Astrocyte (in vitro differentiated cells and primary cell): Measurements from ENCODE around the gene S100PBP.

ENCODE experiments used
- EZH2 ChIP-seq: IDR thresholded peaks from 2 replicates; pipeline ENCODE4 v1.6.1; 2012; ENCODE audit warnings: mild to moderate bottlenecking, low read length, inconsistent platforms; ENCODE audit not compliant: insufficient read depth
- TF ChIP-seq, protein P1 (sequence below): IDR thresholded peaks from 2 replicates; pipeline ENCODE4 v1.5.1; 2011; ENCODE audit warnings: low read depth, mild to moderate bottlenecking, inconsistent platforms, low read length, moderate library complexity; ENCODE audit not compliant: insufficient read depth

GRCh38 chr1:32907435-32907834, 90.0 kb downstream of the S100PBP start:
- TF ChIP-seq, protein P1, sequence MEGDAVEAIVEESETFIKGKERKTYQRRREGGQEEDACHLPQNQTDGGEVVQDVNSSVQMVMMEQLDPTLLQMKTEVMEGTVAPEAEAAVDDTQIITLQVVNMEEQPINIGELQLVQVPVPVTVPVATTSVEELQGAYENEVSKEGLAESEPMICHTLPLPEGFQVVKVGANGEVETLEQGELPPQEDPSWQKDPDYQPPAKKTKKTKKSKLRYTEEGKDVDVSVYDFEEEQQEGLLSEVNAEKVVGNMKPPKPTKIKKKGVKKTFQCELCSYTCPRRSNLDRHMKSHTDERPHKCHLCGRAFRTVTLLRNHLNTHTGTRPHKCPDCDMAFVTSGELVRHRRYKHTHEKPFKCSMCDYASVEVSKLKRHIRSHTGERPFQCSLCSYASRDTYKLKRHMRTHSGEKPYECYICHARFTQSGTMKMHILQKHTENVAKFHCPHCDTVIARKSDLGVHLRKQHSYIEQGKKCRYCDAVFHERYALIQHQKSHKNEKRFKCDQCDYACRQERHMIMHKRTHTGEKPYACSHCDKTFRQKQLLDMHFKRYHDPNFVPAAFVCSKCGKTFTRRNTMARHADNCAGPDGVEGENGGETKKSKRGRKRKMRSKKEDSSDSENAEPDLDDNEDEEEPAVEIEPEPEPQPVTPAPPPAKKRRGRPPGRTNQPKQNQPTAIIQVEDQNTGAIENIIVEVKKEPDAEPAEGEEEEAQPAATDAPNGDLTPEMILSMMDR = no peak
- TF ChIP-seq EZH2 = no peak
